Pulmonary artery endothelial cell (primary cell): ENCODE measurements around the gene PACS1. TPM values are rescaled to one million over a fixed set of nuclear protein-coding genes. Genes with fewer than 3 reads are reported as not detected.

Experiments
- DNase-seq: peaks from one replicate; pipeline ENCODE4 v3.0.0-alpha.2; 2011; ENCODE audit warnings: low read depth, low spot score
- total RNA-seq: library from RNA; depleted of rRNA; stranded (reverse); fragments of >200 nt; gene quantifications from 2 replicates; pipeline ENCODE4 v1.2.3, GENCODE V29; 2014

PACS1 gene
- total RNA-seq, 1 donor from 2014 or later: 17.5 TPM

DNA sequence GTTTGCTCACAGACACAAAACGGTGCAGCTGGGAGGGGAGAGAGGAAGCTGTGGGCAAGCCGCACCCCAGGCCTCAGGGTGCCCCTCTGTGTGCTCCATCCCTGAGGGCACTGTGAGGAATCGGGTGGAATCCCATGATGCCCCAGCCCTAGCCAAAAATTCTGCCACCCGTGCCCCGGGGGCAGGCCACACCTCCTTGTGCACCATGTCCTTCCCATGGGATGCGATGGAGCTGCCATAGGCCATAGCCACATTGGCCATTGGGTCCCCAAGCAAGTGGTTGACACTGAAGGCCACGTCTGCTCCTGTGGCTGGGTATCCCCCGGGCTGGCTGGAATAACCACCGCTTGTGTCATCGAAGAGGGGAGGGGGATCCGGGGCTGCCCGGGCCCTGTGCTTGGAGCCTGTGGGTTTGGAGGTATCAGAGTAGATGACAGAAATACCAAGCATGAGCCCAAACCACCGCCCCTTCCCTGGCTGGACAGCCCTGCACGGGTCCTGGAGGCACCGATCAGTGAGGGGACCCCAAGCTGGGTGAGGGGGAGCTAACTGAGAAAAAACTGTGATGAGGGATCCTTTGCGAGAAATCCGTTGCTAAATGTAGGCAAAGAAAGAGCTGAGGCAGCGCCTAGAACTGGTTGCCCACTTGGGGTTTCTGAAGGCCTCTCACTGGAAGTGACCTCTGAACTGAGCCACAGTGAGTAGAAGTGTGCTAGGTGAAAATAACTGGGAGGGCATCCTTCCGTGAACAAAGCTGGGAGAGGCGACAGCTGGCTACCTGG is 218.0 kb downstream of the PACS1 start:
- no peak for DNase-seq

DNA sequence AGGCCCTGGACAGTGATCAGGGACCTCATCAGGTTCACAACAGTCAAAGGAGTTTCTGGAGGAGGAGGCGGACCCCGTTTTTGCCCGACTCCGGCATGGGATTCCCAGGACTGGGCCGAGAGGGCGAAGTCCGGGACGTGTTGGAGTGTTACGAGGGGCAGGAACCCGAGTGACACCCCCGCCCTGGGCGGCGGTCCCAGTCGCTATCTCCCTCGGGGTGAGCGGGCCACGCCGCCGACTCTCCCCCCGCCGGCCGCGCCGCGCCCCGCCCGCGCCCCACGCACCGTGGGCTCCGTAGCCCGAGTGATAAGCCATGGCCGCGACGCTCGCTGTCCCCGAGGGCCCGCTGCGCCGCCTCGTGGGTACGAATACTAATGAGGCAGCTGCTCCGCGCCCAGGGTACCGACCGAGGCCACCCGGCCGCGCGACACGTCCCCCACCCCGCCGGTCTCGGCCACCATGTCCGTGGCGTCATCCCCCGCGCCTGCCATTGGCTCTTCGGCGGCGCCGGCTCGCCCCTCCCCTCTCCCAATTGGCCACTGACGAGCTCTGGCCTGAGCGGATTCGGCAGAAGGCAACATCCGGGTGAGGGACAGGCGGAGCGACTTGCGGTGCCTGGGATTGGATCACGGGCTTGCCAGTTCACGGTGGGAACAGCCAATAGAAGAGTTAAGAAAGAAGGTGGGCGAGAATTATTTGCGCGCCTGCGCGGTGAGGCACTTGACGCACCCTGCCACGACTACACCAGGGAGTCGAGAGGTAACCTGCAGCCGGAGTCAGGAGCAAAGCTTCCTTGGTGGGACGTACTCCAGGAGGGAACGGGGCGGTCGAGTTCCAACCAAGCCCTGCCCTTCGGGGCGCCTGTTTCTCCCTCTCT is 218.8 kb downstream of the PACS1 start, which contains the start of gene YIF1A:
Gene YIF1A (minus strand): TSS at position 473 of the 877 bp plus-strand sequence. CDS start 158 bp downstream, at position 315.
- DNase-seq: peak; percentile 99

- DNase-seq: peak; percentile 30
Measured at GRCh38 chr11:66289548-66290329, 219.7 kb downstream of the PACS1 start.

GRCh38 chr11:66290330-66290621 is 220.2 kb downstream of the PACS1 start:
- DNase-seq: no peak

- DNase-seq: no peak
Measured at GRCh38 chr11:66291303-66291705, 221.2 kb downstream of the PACS1 start.

GRCh38 chr11:66291706-66292542 is 221.9 kb downstream of the PACS1 start, which contains the start of gene TMEM151A:
TSS of gene TMEM151A (plus strand) at chr11:66291894. CDS start at chr11:66292014, 120 bp downstream.
- DNase-seq: no peak

DNA sequence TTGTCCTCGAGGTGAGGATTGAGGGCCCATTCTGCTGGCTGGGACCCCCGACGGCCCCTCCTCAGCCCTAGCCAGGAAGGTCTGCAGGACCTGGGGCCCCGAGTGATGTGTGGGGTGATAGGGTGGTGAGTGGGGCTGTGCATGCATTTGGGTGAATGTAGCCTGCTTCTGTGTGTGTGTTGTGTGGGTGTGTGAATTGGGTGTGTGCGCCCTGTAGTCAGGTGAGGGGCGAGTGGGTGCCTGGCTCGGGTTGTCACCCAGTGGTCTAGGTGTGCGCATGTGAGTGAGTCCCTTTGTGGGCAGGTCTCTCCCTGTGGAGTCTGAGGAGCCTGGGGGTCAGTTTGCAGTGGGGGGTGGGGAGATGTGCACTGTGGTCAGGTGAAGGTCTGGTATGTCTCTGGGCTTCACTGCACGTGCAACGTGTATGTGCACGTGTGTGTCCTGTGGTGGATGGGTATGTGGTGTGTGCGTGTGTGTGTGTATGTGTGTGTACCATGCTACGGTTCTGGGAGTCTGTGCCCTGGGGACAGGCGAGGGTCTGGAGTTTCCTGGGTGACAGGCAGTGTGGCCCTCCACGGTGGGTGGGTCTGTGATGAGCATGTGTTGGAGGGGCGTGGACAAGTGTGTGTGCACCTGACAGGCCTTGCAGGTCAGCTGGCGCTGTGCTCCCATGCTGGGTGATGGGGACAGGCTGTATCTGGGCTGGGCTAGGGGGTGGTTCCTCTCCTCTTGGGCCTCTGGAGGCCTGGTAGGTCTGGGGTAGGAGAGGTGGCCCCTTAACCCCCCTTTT is 222.7 kb downstream of the PACS1 start:
- no peak for DNase-seq

GRCh38 chr11:66293352-66293751 is 223.3 kb downstream of the PACS1 start:
- DNase-seq: no peak

- no peak for DNase-seq
Measured at GRCh38 chr11:66293777-66294625, 223.9 kb downstream of the PACS1 start.

Other genes starting within 250 kb of the PACS1 start
- 0.14 and 0.79 TPM in 2 replicates for gene SNX32, start 236.3 kb upstream of the PACS1 start, total RNA-seq
- 1,363 and 1,402 TPM in 2 replicates for gene CFL1, start 212.1 kb upstream of the PACS1 start, total RNA-seq
- gene MUS81, start 209.8 kb upstream of the PACS1 start, total RNA-seq: 50.7 and 52.8 TPM in 2 replicates
- 23.9 and 32.8 TPM in 2 replicates for gene EFEMP2, start 197.5 kb upstream of the PACS1 start, total RNA-seq
- 0.07 TPM in 1 of 2 replicates, not detected in the other for gene CTSW, start 190.4 kb upstream of the PACS1 start, total RNA-seq
- 152 and 229 TPM in 2 replicates for gene FIBP, start 181.8 kb upstream of the PACS1 start, total RNA-seq
- 105 and 129 TPM in 2 replicates for gene CCDC85B, start 179.6 kb upstream of the PACS1 start, total RNA-seq
- 11.5 and 16.4 TPM in 2 replicates for gene FOSL1, start 169.9 kb upstream of the PACS1 start, total RNA-seq
- gene C11orf68, start 151.2 kb upstream of the PACS1 start, total RNA-seq: 15.2 and 17.3 TPM in 2 replicates
- 150 and 187 TPM in 2 replicates for gene DRAP1, start 150.8 kb upstream of the PACS1 start, total RNA-seq
- gene TSGA10IP, start 124.8 kb upstream of the PACS1 start, total RNA-seq: not detected in 2 replicates
- 52.8 and 60.4 TPM in 2 replicates for gene SART1, start 108.5 kb upstream of the PACS1 start, total RNA-seq
- gene EIF1AD, start 68.1 kb upstream of the PACS1 start, total RNA-seq: 34.0 and 47.6 TPM in 2 replicates
- 38.8 and 45.2 TPM in 2 replicates for gene BANF1, start 67.8 kb upstream of the PACS1 start, total RNA-seq
- 0.26 and 0.49 TPM in 2 replicates for gene CST6, start 58.3 kb upstream of the PACS1 start, total RNA-seq
- 0.11 and 0.20 TPM in 2 replicates for gene CATSPER1, start 43.8 kb upstream of the PACS1 start, total RNA-seq
- 0.07 and 0.14 TPM in 2 replicates for gene GAL3ST3, start 21.1 kb upstream of the PACS1 start, total RNA-seq
- 107 and 129 TPM in 2 replicates for gene SF3B2, start 17.9 kb upstream of the PACS1 start, total RNA-seq
- gene KLC2, start 187.4 kb downstream of the PACS1 start, total RNA-seq: 12.0 and 12.1 TPM in 2 replicates
- gene RAB1B, start 198.4 kb downstream of the PACS1 start, total RNA-seq: 79.5 and 83.3 TPM in 2 replicates
- 0.04 and 0.07 TPM in 2 replicates for gene CNIH2, start 207.9 kb downstream of the PACS1 start, total RNA-seq
- gene YIF1A, start 218.9 kb downstream of the PACS1 start, total RNA-seq: 146 and 204 TPM in 2 replicates
- not detected in 2 replicates for gene TMEM151A, start 221.6 kb downstream of the PACS1 start, total RNA-seq
- gene CD248, start 246.8 kb downstream of the PACS1 start, total RNA-seq: 0.04 TPM in 1 of 2 replicates, not detected in the other